ENCODE data around the gene PIAS3. TPM values are rescaled to one million over a fixed set of nuclear protein-coding genes. Genes with fewer than 3 reads are reported as not detected.
A peak's percentile ranks its signal among the peaks of the same experiment; 100 is the strongest.
"Not testable (repeated sequence)": the region's sequence is repeated elsewhere in the genome, so short reads cannot be mapped to it uniquely, and the experiment has no call there.

PIAS3 gene
- total RNA-seq, 1 experiment from 2014 or later = 10.2 TPM

DNA sequence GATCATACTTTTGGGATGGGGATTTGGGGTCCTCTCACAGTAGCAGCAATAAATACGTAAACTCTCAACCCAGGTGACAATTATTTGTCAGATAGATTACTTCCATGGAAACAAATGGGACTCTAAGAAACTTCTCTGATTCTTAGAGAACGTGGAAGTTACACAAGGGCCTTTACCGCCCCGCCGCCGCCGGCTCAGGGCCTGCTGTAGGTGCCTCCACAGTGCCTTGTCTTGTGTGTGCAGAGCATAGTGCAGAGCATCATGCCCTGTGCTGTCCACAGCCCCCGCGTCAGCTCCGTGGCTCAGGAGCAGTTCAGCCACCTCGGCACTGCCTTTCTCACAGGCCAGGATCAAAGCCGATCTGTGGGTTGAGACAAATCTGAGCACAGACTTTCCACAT lies 15.8 kb upstream of the PIAS3 start:
- no peak for DNase-seq (ENCODE audit: low read depth)

DNA sequence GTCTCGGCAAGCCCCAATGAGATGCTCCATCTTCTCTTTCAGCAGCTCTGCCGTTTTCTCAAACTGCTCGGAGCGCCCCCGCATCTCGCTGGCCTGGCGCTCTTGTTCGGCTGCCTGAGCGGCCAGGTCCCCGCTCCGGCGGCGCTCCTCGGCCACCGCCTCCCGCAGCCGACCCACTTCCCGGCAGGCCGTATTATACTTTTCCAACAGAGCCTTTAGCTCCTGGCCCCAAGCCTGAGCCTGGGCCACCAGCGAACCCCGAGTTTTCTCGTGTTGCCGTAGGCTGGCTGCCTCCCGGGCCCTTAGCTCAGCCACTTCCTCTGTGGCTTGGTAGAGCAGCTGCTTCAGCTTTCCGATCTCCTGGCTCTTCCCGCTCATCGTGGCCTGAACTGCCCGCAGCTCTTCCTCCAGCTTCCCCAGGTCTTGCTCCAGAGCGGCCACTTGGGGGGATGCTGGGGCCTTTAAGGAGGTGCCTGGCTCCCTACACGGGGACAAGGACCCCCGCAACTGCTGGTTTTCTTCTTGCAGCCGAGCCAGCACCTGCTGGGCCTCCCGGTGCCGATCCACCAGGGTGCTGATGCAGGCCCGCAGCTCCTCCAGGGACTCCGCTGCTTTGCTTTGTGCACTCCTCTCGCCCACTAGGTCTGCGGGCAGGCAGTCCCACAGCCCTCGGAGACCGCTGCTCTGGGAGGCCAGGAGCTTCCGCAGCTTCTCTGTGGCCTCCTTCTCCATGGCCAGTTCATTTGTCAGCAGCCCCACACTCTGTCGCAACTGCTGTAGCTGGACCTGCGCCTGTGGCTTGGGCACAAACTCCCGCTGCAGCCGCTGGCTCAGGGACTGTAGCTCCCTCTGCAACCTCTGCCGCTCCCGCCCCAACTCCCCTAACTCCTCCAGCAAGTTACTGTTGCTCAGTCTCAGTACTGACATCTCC lies 13.4 kb upstream of the PIAS3 start:
- DNase-seq (ENCODE audit: low read depth) = no peak

- DNase-seq (ENCODE audit: low read depth) = no peak
These were observed 9.4 kb upstream of the PIAS3 start for GRCh38 chr1:145868232-145868631.

- no peak for DNase-seq (ENCODE audit: low read depth)
These were observed 4.6 kb upstream of the PIAS3 start for GRCh38 chr1:145863282-145864018.

- DNase-seq (ENCODE audit: low read depth) = peak; percentile 92
These were observed 676 bp upstream of the PIAS3 start for GRCh38 chr1:145859491-145860023.

GRCh38 chr1:145858238-145858900 lies 512 bp downstream of the PIAS3 start:
- peak; percentile 58 for DNase-seq (ENCODE audit: low read depth)

GRCh38 chr1:145857170-145857569 lies 1.7 kb downstream of the PIAS3 start:
- DNase-seq (ENCODE audit: low read depth) = no peak

DNA sequence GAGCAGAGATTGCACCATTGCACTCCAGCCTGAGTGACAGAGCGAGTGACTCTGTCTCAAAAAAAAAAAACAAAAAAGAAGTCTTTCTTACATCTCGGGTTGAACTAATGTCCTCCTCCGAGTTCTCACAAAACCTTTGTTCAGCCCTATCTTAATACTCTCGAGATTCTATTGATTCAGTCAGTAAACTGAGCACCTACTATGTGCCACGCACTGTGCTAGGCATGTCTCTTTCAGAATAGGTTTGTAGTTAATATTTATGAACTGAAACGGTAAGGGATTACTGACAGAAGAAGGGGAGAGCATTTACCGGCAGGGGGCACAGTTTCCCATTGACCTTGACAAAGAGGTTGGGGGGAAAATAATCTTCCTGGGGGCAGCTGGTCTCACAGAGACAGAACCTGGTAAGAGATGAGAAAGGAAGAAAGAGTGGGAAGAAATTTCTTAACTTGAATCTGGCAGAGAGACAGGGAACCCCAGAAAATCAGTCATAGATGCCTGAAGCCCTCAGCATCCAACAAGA lies 3.4 kb downstream of the PIAS3 start:
- no peak for DNase-seq (ENCODE audit: low read depth)

- DNase-seq (ENCODE audit: low read depth) = peak; percentile 77
These were observed 9.3 kb downstream of the PIAS3 start for GRCh38 chr1:145849356-145850160.

DNA sequence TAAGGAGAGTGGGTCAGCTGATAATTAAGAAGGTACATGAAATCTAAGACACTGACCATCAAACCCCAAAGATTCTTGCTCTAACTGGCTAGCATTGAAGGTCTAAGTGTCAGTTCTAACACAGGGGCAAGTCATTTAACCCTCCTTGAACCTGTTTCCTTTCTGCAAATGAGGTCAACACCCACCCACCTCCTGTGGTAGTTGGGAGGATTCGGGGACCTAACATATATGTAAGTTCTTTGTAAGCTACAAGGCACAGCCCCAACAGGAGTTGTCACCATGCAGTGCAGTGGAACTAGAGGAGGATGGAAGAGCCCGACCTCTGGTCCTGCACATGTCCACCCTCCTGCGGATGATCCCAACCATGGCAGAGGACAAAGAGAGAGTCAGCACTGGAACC lies 11.1 kb downstream of the PIAS3 start:
- no peak for DNase-seq (ENCODE audit: low read depth)

GRCh38 chr1:145846201-145846612 lies 12.7 kb downstream of the PIAS3 start:
- DNase-seq (ENCODE audit: low read depth) = peak; percentile 27

GRCh38 chr1:145845514-145846161 lies 13.2 kb downstream of the PIAS3 start, which contains the start of gene NUDT17:
TSS of gene NUDT17 (plus strand) at chr1:145845630. CDS start at chr1:145845641, 11 bp downstream.
- DNase-seq (ENCODE audit: low read depth) = peak; percentile 81

- DNase-seq (ENCODE audit: low read depth) = no peak
These were observed 13.8 kb downstream of the PIAS3 start for GRCh38 chr1:145845144-145845513.

DNA sequence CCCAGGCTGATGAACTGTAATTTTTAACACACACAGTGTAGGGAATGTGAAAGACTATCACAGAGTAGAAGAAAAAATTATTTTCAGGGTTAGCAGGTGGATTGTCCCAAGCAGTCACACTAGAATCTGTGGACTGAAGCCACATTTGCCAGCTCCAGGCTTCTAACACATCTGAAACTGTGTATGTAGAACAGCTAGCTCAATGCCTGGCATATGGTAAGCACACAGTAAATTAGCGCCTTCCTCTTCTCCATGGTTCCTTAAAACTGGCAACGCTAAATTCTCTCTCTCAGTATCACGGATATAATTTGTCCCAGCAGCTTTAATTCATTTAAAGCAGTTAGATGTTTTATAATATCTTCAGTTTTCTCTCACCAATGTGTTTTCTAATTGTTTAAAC lies 15.8 kb downstream of the PIAS3 start:
- DNase-seq (ENCODE audit: low read depth) = no peak

- no peak for DNase-seq (ENCODE audit: low read depth)
These were observed 21.2 kb downstream of the PIAS3 start for GRCh38 chr1:145837656-145838055.

DNA sequence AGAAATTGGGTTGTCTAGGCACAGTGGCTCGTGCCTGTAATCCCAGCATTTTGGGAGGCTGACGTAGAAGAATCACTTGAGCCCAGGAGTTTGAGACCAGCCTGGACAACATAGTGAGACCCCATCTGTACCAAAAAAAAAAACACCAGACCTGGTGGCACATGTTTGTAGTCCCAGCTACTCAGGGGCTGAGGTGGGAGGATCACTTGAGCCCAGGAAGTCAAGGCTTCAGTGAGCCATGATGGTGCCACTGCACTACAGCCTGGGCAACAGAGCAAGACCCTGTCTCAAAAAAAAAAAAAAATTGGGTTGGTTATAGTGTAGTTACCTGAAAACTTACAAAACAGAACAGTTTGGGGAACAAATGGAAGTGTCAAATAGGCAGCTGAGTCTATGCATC lies 28.1 kb downstream of the PIAS3 start:
- not testable (repeated sequence) for DNase-seq (ENCODE audit: low read depth)

- DNase-seq (ENCODE audit: low read depth) = no peak
These were observed 30.4 kb downstream of the PIAS3 start for GRCh38 chr1:145828367-145829026.

DNA sequence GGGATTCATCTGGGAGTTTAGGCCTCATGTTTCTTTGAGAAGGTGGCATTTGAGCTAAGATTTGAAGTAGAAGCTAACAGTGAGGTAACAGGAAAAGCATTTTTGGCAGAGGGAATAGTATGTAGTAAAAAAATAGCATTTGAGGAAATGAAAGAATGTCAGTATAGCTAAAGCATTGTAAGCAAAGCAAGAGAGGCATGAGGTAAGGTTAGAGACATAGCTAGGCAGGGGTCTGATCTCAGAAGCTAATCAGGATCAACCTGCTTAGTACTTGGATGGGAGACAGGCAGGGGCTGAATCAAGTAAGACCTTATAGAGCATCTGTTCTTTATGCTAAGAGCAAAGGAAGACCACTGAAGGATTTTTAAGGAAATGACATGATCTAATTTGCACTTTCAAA lies 30.9 kb downstream of the PIAS3 start:
- no peak for DNase-seq (ENCODE audit: low read depth)

DNA sequence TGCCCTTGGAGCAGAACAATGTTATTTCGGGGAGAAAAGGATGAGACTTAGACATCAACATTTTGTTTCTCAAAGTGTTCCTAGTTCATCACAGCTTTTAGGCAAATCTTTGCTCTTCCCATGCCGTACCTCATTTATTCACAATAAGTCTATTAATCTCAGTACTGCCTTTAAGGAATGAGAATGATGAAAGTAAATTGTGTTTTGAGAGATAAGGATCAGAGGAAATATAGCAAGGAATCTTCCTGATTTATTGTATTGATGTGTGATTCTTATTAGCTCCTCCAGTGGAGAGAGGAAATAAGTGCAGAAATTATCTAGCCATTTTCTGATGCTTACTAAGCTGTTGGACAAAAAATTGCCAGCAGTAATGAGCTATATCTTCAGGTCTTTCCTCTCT lies 32.9 kb downstream of the PIAS3 start:
- no peak for DNase-seq (ENCODE audit: low read depth)

DNA sequence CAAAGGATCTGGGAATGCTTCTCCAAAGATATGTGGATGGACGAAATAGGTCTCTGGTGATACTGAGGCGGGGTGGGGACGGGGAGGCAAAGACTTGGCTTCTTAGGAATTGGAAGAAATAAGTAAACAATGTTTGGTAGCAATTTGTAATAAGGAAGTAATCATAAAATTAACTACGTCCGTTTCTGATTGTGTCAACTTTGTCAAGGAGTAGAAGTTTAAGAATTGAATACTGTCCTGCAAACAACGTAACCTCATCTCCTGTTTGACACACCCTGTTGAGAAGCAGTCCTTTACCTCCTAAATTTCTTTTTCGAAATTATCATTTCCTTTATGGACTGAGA lies 34.4 kb downstream of the PIAS3 start:
- DNase-seq (ENCODE audit: low read depth) = no peak
